Karpas-422 (cell line): ENCODE measurements around the gene TMOD3. TPM values are rescaled to one million over a fixed set of nuclear protein-coding genes. Genes with fewer than 3 reads are reported as not detected.
"Not testable (repeated sequence)": the region's sequence is repeated elsewhere in the genome, so short reads cannot be mapped to it uniquely, and the experiment has no call there.

Experiments
- DNase-seq: peaks from one replicate; pipeline ENCODE4 v3.0.0-alpha.2; 2015
- H2AFZ ChIP-seq: fragments of 200-600 bp; sonication (generic); 2 replicates; pipeline ENCODE4 v1.6.1; 2014; ENCODE audit warnings: antibody characterized with exemption, low read length, mixed read lengths
- H3K27ac ChIP-seq: fragments of 200-600 bp; sonication (generic); 2 replicates; pipeline ENCODE4 v1.5.1; 2014; ENCODE audit warnings: mild to moderate bottlenecking, low read length, moderate library complexity
- H3K27me3 ChIP-seq: fragments of 200-600 bp; sonication (generic); 2 replicates; pipeline ENCODE4 v1.6.1; 2014; ENCODE audit warnings: low read length, mixed read lengths
- H3K36me3 ChIP-seq: fragments of 200-600 bp; sonication (generic); 2 replicates; pipeline ENCODE4 v1.6.1; 2014; ENCODE audit warnings: low read length, mixed read lengths; ENCODE audit not compliant: insufficient read depth
- H3K4me1 ChIP-seq: fragments of 200-600 bp; sonication (generic); 2 replicates; pipeline ENCODE4 v1.6.1; 2014; ENCODE audit warnings: mild to moderate bottlenecking, low read length, mixed read lengths
- H3K4me2 ChIP-seq: fragments of 200-600 bp; sonication (generic); 2 replicates; pipeline ENCODE4 v1.6.1; 2014; ENCODE audit warnings: low read length, low read depth, mild to moderate bottlenecking; ENCODE audit not compliant: poor library complexity, severe bottlenecking
- H3K4me3 ChIP-seq: fragments of 200-600 bp; sonication (generic); 2 replicates; pipeline ENCODE4 v1.5.1; 2014; ENCODE audit warnings: mild to moderate bottlenecking, antibody characterized with exemption, low read length, mixed read lengths
- H3K79me2 ChIP-seq: fragments of 200-600 bp; sonication (generic); 2 replicates; pipeline ENCODE4 v1.6.1; 2014; ENCODE audit warnings: mild to moderate bottlenecking, low read length, mixed read lengths
- H3K9ac ChIP-seq: fragments of 200-600 bp; sonication (generic); 2 replicates; pipeline ENCODE4 v1.6.0; 2014; ENCODE audit warnings: low read length
- H3K9me2 ChIP-seq: fragments of 200-600 bp; sonication (generic), shearing (Covaris generic); replicated peaks from 2 replicates; pipeline ENCODE4 v1.6.0; 2014; ENCODE audit warnings: mild to moderate bottlenecking, low read length, moderate library complexity; ENCODE audit not compliant: insufficient read depth
- H3K9me3 ChIP-seq: fragments of 300-700, 200-600 bp; sonication (generic); 2 replicates; pipeline ENCODE4 v1.6.1; 2014; ENCODE audit warnings: low read length, mixed read lengths
- H4K20me1 ChIP-seq: fragments of 200-600 bp; sonication (generic); 2 replicates; pipeline ENCODE4 v1.6.1; 2014; ENCODE audit warnings: mild to moderate bottlenecking, antibody characterized with exemption, low read length, low read depth; ENCODE audit not compliant: insufficient read depth
- total RNA-seq: library from RNA; depleted of rRNA; stranded (reverse); fragments of >200 nt; shearing (Covaris generic); gene quantifications from 2 replicates; pipeline ENCODE4 v1.2.3, GENCODE V29; 2014; ENCODE audit warnings: low replicate concordance; rRNA removed

Gene TMOD3
- 6.9 and 13.7 TPM in 2 replicates for total RNA-seq

GRCh38 chr15:51829376-51830275 lies at the start of gene TMOD3:
TSS of gene TMOD3 (plus strand) at chr15:51829653. CDS start at chr15:51862885, 33,232 bp downstream.
- Histone ChIP-seq H3K9ac (peak within 1 kb of the TSS; percentile 75), H3K4me2 (peak within 1 kb of the TSS; percentile 92), H3K27ac (no peak within 1 kb of the TSS), H3K79me2 (no peaks in the 10 kb centered on the region), H3K4me3 (peak within 1 kb of the TSS; percentile 82), H2AFZ (peak within 1 kb of the TSS; percentile 94), H4K20me1 (peaks cover 13% of the 10 kb centered on the region; the same call in 1 of the 2 replicates), H3K9me2 (no peaks in the 10 kb centered on the region), H3K4me1 (peaks cover 11% of the 10 kb centered on the region), H3K27me3 (no peaks in the 10 kb centered on the region), H3K36me3 (no peaks in the 10 kb centered on the region), H3K9me3 (no peaks in the 10 kb centered on the region)
- DNase-seq: peak; percentile 95

- Histone ChIP-seq H3K9me3 (no peaks in the 10 kb centered on the region), H3K27ac (no peak overlapping the region)
Measured at GRCh38 chr15:51780636-51781035, 48.8 kb upstream of the TMOD3 start.

GRCh38 chr15:51781506-51781905 lies 47.9 kb upstream of the TMOD3 start:
- H3K4me1 ChIP-seq: no peaks in the 10 kb centered on the region
- H3K27me3 ChIP-seq: no peaks in the 10 kb centered on the region
- no peak for DNase-seq
- H3K79me2 ChIP-seq: no peaks in the 10 kb centered on the region
- no peaks in the 10 kb centered on the region for H3K9me3 ChIP-seq
- H3K9me2 ChIP-seq: no peaks in the 10 kb centered on the region
- no peak overlapping the region for H2AFZ ChIP-seq
- no peaks in the 10 kb centered on the region for H4K20me1 ChIP-seq
- no peak overlapping the region for H3K4me3 ChIP-seq
- H3K9ac ChIP-seq: no peak overlapping the region
- no peaks in the 10 kb centered on the region for H3K36me3 ChIP-seq
- no peak overlapping the region for H3K4me2 ChIP-seq
- H3K27ac ChIP-seq: no peak overlapping the region

More at GRCh38 chr15:51780636-51781035, 48.8 kb upstream of the TMOD3 start:
- Histone ChIP-seq H3K4me2 (no peak overlapping the region), H3K27me3 (no peaks in the 10 kb centered on the region), H3K4me3 (no peak overlapping the region), H3K79me2 (no peaks in the 10 kb centered on the region), H3K4me1 (no peaks in the 10 kb centered on the region), H3K9me2 (no peaks in the 10 kb centered on the region), H2AFZ (no peak overlapping the region), H4K20me1 (no peaks in the 10 kb centered on the region), H3K36me3 (no peaks in the 10 kb centered on the region), H3K9ac (no peak overlapping the region)
- DNase-seq: no peak

GRCh38 chr15:51782357-51782896 lies 47.0 kb upstream of the TMOD3 start:
- no peaks in the 10 kb centered on the region for H3K9me3 ChIP-seq
- no peaks in the 10 kb centered on the region for H3K9me2 ChIP-seq
- no peak overlapping the region for H3K27ac ChIP-seq
- H3K4me2 ChIP-seq: no peak overlapping the region
- H3K4me3 ChIP-seq: no peak overlapping the region
- H2AFZ ChIP-seq: no peak overlapping the region
- no peaks in the 10 kb centered on the region for H3K27me3 ChIP-seq
- no peaks in the 10 kb centered on the region for H3K79me2 ChIP-seq
- H4K20me1 ChIP-seq: no peaks in the 10 kb centered on the region
- DNase-seq: peak; percentile 72
- no peak overlapping the region for H3K9ac ChIP-seq
- no peaks in the 10 kb centered on the region for H3K4me1 ChIP-seq
- no peaks in the 10 kb centered on the region for H3K36me3 ChIP-seq

GRCh38 chr15:51783967-51784366 lies 45.5 kb upstream of the TMOD3 start:
- Histone ChIP-seq H3K27ac (no peak overlapping the region), H3K4me1 (no peaks in the 10 kb centered on the region), H3K9me3 (no peaks in the 10 kb centered on the region), H4K20me1 (no peaks in the 10 kb centered on the region), H2AFZ (no peak overlapping the region), H3K79me2 (no peaks in the 10 kb centered on the region), H3K9me2 (no peaks in the 10 kb centered on the region), H3K27me3 (no peaks in the 10 kb centered on the region), H3K36me3 (no peaks in the 10 kb centered on the region), H3K4me3 (no peak overlapping the region), H3K4me2 (no peak overlapping the region), H3K9ac (no peak overlapping the region)
- DNase-seq: no peak

GRCh38 chr15:51787130-51787529 lies 42.3 kb upstream of the TMOD3 start:
- H2AFZ ChIP-seq, H3K4me3 ChIP-seq, H3K27me3 ChIP-seq, H3K4me2 ChIP-seq, DNase-seq, H3K4me1 ChIP-seq, H3K36me3 ChIP-seq, H4K20me1 ChIP-seq, H3K9me2 ChIP-seq, H3K79me2 ChIP-seq, H3K9me3 ChIP-seq, H3K27ac ChIP-seq, H3K9ac ChIP-seq: not testable (repeated sequence)

- not testable (repeated sequence) for H2AFZ ChIP-seq, H4K20me1 ChIP-seq, H3K79me2 ChIP-seq, H3K27me3 ChIP-seq, H3K4me3 ChIP-seq, H3K9me3 ChIP-seq, H3K9me2 ChIP-seq, DNase-seq, H3K9ac ChIP-seq, H3K36me3 ChIP-seq, H3K4me1 ChIP-seq, H3K27ac ChIP-seq, H3K4me2 ChIP-seq
Measured at GRCh38 chr15:51792474-51792873, 37.0 kb upstream of the TMOD3 start.

- DNase-seq: no peak
- H3K9me3 ChIP-seq: no peaks in the 10 kb centered on the region
Measured at GRCh38 chr15:51793521-51794305, 35.7 kb upstream of the TMOD3 start.

More at GRCh38 chr15:51793521-51794305, 35.7 kb upstream of the TMOD3 start:
- no peak overlapping the region for H3K9ac ChIP-seq
- no peaks in the 10 kb centered on the region for H4K20me1 ChIP-seq
- H3K27me3 ChIP-seq: no peaks in the 10 kb centered on the region
- H3K27ac ChIP-seq: no peak overlapping the region
- no peaks in the 10 kb centered on the region for H3K9me2 ChIP-seq
- no peak overlapping the region for H3K4me2 ChIP-seq
- no peaks in the 10 kb centered on the region for H3K36me3 ChIP-seq
- no peak overlapping the region for H2AFZ ChIP-seq
- no peaks in the 10 kb centered on the region for H3K4me1 ChIP-seq
- H3K4me3 ChIP-seq: no peak overlapping the region
- H3K79me2 ChIP-seq: no peaks in the 10 kb centered on the region
